Fibroblast of the aortic adventitia (primary cell): ENCODE results near the gene SLC7A8. TPM values are rescaled to one million over a fixed set of nuclear protein-coding genes. Genes with fewer than 3 reads are reported as not detected.

Experiments
- DNase-seq: peaks from one replicate; pipeline ENCODE4 v3.0.0-alpha.2; 2010; ENCODE audit warnings: low read depth
- H3K4me3 ChIP-seq: 2 replicates; pipeline ENCODE4 v1.5.1; 2011; ENCODE audit warnings: low read depth, mild to moderate bottlenecking, control low read depth, low read length, moderate library complexity
- CTCF ChIP-seq: IDR thresholded peaks from 2 replicates; pipeline ENCODE4 v1.5.1; 2011; ENCODE audit warnings: mild to moderate bottlenecking, low read length, control low read depth, inconsistent platforms; ENCODE audit not compliant: insufficient read depth
- total RNA-seq: library from RNA; depleted of rRNA; stranded (reverse); fragments of >200 nt; gene quantifications from 2 replicates; pipeline ENCODE4 v1.2.3, GENCODE V29; 2012; ENCODE audit warnings: low replicate concordance

Gene SLC7A8
- total RNA-seq, 1 donor: 11.7 TPM

GRCh38 chr14:23167116-23167847 is 16.2 kb downstream of the SLC7A8 start:
- DNase-seq: no peak
- TF ChIP-seq CTCF: no peak
- no peak overlapping the region for H3K4me3 ChIP-seq

GRCh38 chr14:23164949-23165348 is 18.5 kb downstream of the SLC7A8 start:
- H3K4me3 ChIP-seq: no peak overlapping the region
- DNase-seq: no peak
- no peak for TF ChIP-seq CTCF

- no peak overlapping the region for H3K4me3 ChIP-seq
- DNase-seq: peak; percentile 92
- TF ChIP-seq CTCF: no peak
These were observed 19.2 kb downstream of the SLC7A8 start for GRCh38 chr14:23164250-23164649.

GRCh38 chr14:23163830-23164229 is 19.6 kb downstream of the SLC7A8 start:
- TF ChIP-seq CTCF: no peak
- no peak for DNase-seq
- H3K4me3 ChIP-seq: no peak overlapping the region

GRCh38 chr14:23162800-23163199 is 20.7 kb downstream of the SLC7A8 start:
- no peak for DNase-seq
- H3K4me3 ChIP-seq: no peak overlapping the region
- TF ChIP-seq CTCF: no peak

- TF ChIP-seq CTCF: no peak
- no peak overlapping the region for H3K4me3 ChIP-seq
- DNase-seq: no peak
These were observed 21.5 kb downstream of the SLC7A8 start for GRCh38 chr14:23162005-23162404.

GRCh38 chr14:23160924-23161522 is 22.4 kb downstream of the SLC7A8 start:
- TF ChIP-seq CTCF: no peak
- DNase-seq: peak; percentile 91
- H3K4me3 ChIP-seq: no peak overlapping the region
